Hepatocyte (in vitro differentiated cells): Measurements from ENCODE around the gene TBCEL. TPM values are rescaled to one million over a fixed set of nuclear protein-coding genes. Genes with fewer than 3 reads are reported as not detected.
A peak's percentile ranks its signal among the peaks of the same experiment; 100 is the strongest.

Experiments
- DNase-seq: peaks from one replicate; pipeline ENCODE4 v3.0.0-alpha.2; 2016; ENCODE audit warnings: low spot score
- H2AFZ ChIP-seq: fragments of 200-600 bp; sonication (generic); 2 replicates; pipeline ENCODE4 v1.6.0; 2016; ENCODE audit warnings: antibody characterized with exemption, mild to moderate bottlenecking
- H3K27ac ChIP-seq: fragments of 200-600 bp; sonication (generic); 2 replicates; pipeline ENCODE4 v1.5.1; 2016; ENCODE audit warnings: mild to moderate bottlenecking
- H3K27me3 ChIP-seq: fragments of 200-600 bp; sonication (generic); 2 replicates; pipeline ENCODE4 v1.6.1; 2016
- H3K36me3 ChIP-seq: fragments of 200-600 bp; sonication (generic); replicated peaks from 2 replicates; pipeline ENCODE4 v1.5.1; 2016; ENCODE audit warnings: low read depth; ENCODE audit not compliant: insufficient read depth
- H3K4me1 ChIP-seq: fragments of 200-600 bp; sonication (generic); 2 replicates; pipeline ENCODE4 v1.5.1; 2016; ENCODE audit warnings: mild to moderate bottlenecking, moderate library complexity; ENCODE audit not compliant: insufficient read depth
- H3K4me2 ChIP-seq: fragments of 200-600 bp; sonication (generic); 2 replicates; pipeline ENCODE4 v1.6.0; 2016
- H3K4me3 ChIP-seq: fragments of 200-600 bp; sonication (generic); 2 replicates; pipeline ENCODE4 v1.5.1; 2016; ENCODE audit warnings: mild to moderate bottlenecking
- H3K79me2 ChIP-seq: fragments of 200-600 bp; sonication (generic); 2 replicates; pipeline ENCODE4 v1.6.0; 2017; ENCODE audit warnings: mild to moderate bottlenecking
- H3K9me2 ChIP-seq: fragments of 200-600 bp; sonication (generic); replicated peaks from 2 replicates; pipeline ENCODE4 v1.6.0; 2017; ENCODE audit warnings: mild to moderate bottlenecking; ENCODE audit not compliant: insufficient read depth
- H3K9me3 ChIP-seq: fragments of 200-600 bp; sonication (generic); 2 replicates; pipeline ENCODE4 v1.5.1; 2016; ENCODE audit warnings: low read depth, mild to moderate bottlenecking
- H4K20me1 ChIP-seq: fragments of 200-600 bp; sonication (generic); 2 replicates; pipeline ENCODE4 v1.6.0; 2016; ENCODE audit warnings: mild to moderate bottlenecking; ENCODE audit not compliant: insufficient read depth, poor library complexity, severe bottlenecking
- CTCF ChIP-seq: fragments of 200-600 bp; sonication (generic); IDR thresholded peaks from 2 replicates; pipeline ENCODE4 v1.5.1; 2016; ENCODE audit warnings: antibody characterized with exemption, mild to moderate bottlenecking; ENCODE audit not compliant: poor library complexity
- EZH2 ChIP-seq: fragments of 200-600 bp; sonication (generic); IDR thresholded peaks from 2 replicates; pipeline ENCODE4 v1.6.1; 2016; ENCODE audit warnings: antibody characterized with exemption, mild to moderate bottlenecking, borderline replicate concordance
- EZH2phosphoT487 ChIP-seq: fragments of 200-600 bp; sonication (generic); IDR thresholded peaks from one replicate; pipeline ENCODE4 v1.6.1; 2018; ENCODE audit warnings: antibody characterized with exemption, mild to moderate bottlenecking, low read depth, moderate library complexity; ENCODE audit not compliant: unreplicated experiment, severe bottlenecking
- WGBS: methylation state at CpG from one replicate; pipeline ENCODE4 v1.1.6; 2016; ENCODE audit warnings: low lambda C conversion rate; ENCODE audit errors: missing lambda C conversion rate; 5-methylcytosine and 5-hydroxymethylcytosine counted together
- polyA plus RNA-seq: library from polyadenylated mRNA; unstranded; fragments of >200 nt; fragmentation: Nextera tagmentation; extraction: Ambion mirVana; gene quantifications from 2 replicates; pipeline ENCODE4 v1.2.1, GENCODE V29; 2016
- total RNA-seq: library from RNA; depleted of rRNA; stranded (reverse); fragments of >200 nt; gene quantifications from 2 replicates; pipeline ENCODE4 v1.2.3, GENCODE V29; 2014

TBCEL gene
- total and polyA plus RNA-seq, 2 experiments from 2014 or later, result 7.2 to 19.3 TPM

- 85% methylated on average over 4 of the region's 4 CpGs for WGBS
- no peak overlapping the region for H3K27ac ChIP-seq
- peaks cover 68% of the 10 kb centered on the region for H3K79me2 ChIP-seq
These were observed 9.7 kb downstream of the TBCEL start for GRCh38 chr11:121033635-121034034.

GRCh38 chr11:121035169-121035755 lies 11.4 kb downstream of the TBCEL start:
- H3K4me2 ChIP-seq, result no peak overlapping the region
- no peak overlapping the region for H2AFZ ChIP-seq
- TF ChIP-seq EZH2phosphoT487 (no peak), EZH2 (no peak), CTCF (no peak)
- WGBS, result 57% methylated on average over 4 of the region's 4 CpGs
- no peaks in the 10 kb centered on the region for H3K9me2 ChIP-seq
- H3K4me1 ChIP-seq, result peaks cover 8% of the 10 kb centered on the region
- H3K36me3 ChIP-seq, result no peaks in the 10 kb centered on the region
- no peak overlapping the region for H3K4me3 ChIP-seq
- H3K9me3 ChIP-seq, result no peaks in the 10 kb centered on the region
- no peak overlapping the region for H3K27ac ChIP-seq
- no peaks in the 10 kb centered on the region for H4K20me1 ChIP-seq
- H3K27me3 ChIP-seq, result no peaks in the 10 kb centered on the region
- no peak for DNase-seq
- peaks cover 61% of the 10 kb centered on the region for H3K79me2 ChIP-seq

More at GRCh38 chr11:121033635-121034034, 9.7 kb downstream of the TBCEL start:
- no peaks in the 10 kb centered on the region for H3K9me3 ChIP-seq
- H2AFZ ChIP-seq, result no peak overlapping the region
- H3K4me1 ChIP-seq, result peaks cover 5% of the 10 kb centered on the region
- TF ChIP-seq CTCF, result no peak
- TF ChIP-seq EZH2, result no peak
- TF ChIP-seq EZH2phosphoT487, result no peak
- no peaks in the 10 kb centered on the region for H4K20me1 ChIP-seq
- no peak for DNase-seq
- no peaks in the 10 kb centered on the region for H3K36me3 ChIP-seq
- H3K27me3 ChIP-seq, result no peaks in the 10 kb centered on the region
- no peak overlapping the region for H3K4me3 ChIP-seq
- H3K4me2 ChIP-seq, result no peak overlapping the region
- H3K9me2 ChIP-seq, result no peaks in the 10 kb centered on the region

GRCh38 chr11:121035780-121036179 lies 11.9 kb downstream of the TBCEL start:
- no peaks in the 10 kb centered on the region for H3K9me3 ChIP-seq
- TF ChIP-seq EZH2phosphoT487, result no peak
- TF ChIP-seq EZH2, result no peak
- 63% methylated on average over 3 of the region's 3 CpGs for WGBS
- H3K36me3 ChIP-seq, result no peaks in the 10 kb centered on the region
- no peaks in the 10 kb centered on the region for H4K20me1 ChIP-seq
- peaks cover 8% of the 10 kb centered on the region for H3K4me1 ChIP-seq
- peaks cover 62% of the 10 kb centered on the region for H3K79me2 ChIP-seq
- DNase-seq, result no peak
- H3K9me2 ChIP-seq, result no peaks in the 10 kb centered on the region
- no peaks in the 10 kb centered on the region for H3K27me3 ChIP-seq
- H3K27ac ChIP-seq, result peak overlapping the region; percentile 33
- no peak overlapping the region for H3K4me3 ChIP-seq
- H3K4me2 ChIP-seq, result no peak overlapping the region
- H2AFZ ChIP-seq, result no peak overlapping the region

- Histone ChIP-seq H3K4me3 (no peak overlapping the region), H2AFZ (no peak overlapping the region), H3K36me3 (no peaks in the 10 kb centered on the region), H3K9me3 (no peaks in the 10 kb centered on the region), H3K4me2 (no peak overlapping the region), H3K79me2 (peaks cover 63% of the 10 kb centered on the region), H4K20me1 (no peaks in the 10 kb centered on the region), H3K4me1 (peaks cover 8% of the 10 kb centered on the region), H3K27ac (no peak overlapping the region), H3K9me2 (no peaks in the 10 kb centered on the region), H3K27me3 (no peaks in the 10 kb centered on the region)
- TF ChIP-seq EZH2 (no peak), CTCF (no peak), EZH2phosphoT487 (no peak)
- no peak for DNase-seq
- WGBS, result 80% methylated on average over 1 of the region's 1 CpG
These were observed 13.1 kb downstream of the TBCEL start for GRCh38 chr11:121037016-121037415.
